Measurements from ENCODE around the gene CEBPZOS. TPM values are rescaled to one million over a fixed set of nuclear protein-coding genes. Genes with fewer than 3 reads are reported as not detected.
"Not testable (repeated sequence)": the region's sequence is repeated elsewhere in the genome, so short reads cannot be mapped to it uniquely, and the experiment has no call there.

The CEBPZOS gene
- total and polyA plus RNA-seq, 2 of the 4 experiments (the other 2 are of a cell fraction), result 16.8 to 31.5 TPM

DNA sequence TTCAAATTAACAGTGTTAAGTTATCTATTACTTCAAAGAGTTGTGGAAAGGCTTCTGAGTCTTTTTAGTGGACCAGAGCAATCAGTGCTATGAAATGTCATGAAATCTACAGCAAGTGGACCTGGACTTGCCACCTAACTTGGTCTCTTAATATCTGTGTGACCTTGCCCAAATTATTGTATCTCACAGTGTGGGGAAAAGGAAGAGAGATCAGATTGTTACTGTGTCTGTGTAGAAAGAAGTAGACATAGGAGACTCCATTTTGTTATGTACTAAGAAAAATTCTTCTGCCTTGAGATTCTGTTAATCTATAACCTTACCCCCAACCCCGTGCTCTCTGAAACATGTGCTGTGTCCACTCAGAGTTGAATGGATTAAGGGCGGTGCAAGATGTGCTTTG, 28.8 kb downstream of the CEBPZOS start:
- BruUV-seq (replicated peaks); H3K4ac ChIP-seq (ENCODE audit: low read depth, low read length); H3K9me3 ChIP-seq (ENCODE audit: control insufficient read depth, insufficient read depth, low read length); H3K27ac ChIP-seq (ENCODE audit: insufficient read depth, low read length); H3K23ac ChIP-seq (ENCODE audit: low read depth, low read length); H2BK5ac ChIP-seq (ENCODE audit: low read depth, low read length, poor library complexity, severe bottlenecking); POLR2A ChIA-PET (ENCODE audit: unreplicated experiment); H2AFZ ChIP-seq (replicated peaks; ENCODE audit: low read length, poor library complexity); H3K4me3 ChIP-seq (ENCODE audit: insufficient read depth, low read depth, low read length); H3K56ac ChIP-seq (ENCODE audit: extremely low read depth, insufficient read depth, low read length); intact Hi-C loops (cut with micrococcal nuclease); H3K27me3 ChIP-seq (ENCODE audit: control insufficient read depth, insufficient read depth, low read length); DNase-seq; H4K20me1 ChIP-seq (ENCODE audit: insufficient read depth, low read length); ATAC-seq (ENCODE audit: low read depth); H4K5ac ChIP-seq (ENCODE audit: low read depth, low read length); H2BK20ac ChIP-seq (ENCODE audit: low read depth, low read length); H2AK9ac ChIP-seq (replicated peaks; ENCODE audit: low read depth, low read length, poor library complexity); H3K9me1 ChIP-seq (ENCODE audit: insufficient read depth, low read length); dilution Hi-C loops (cut with HindIII; ENCODE audit: low sequenced_read_pairs, unreplicated experiment); H3K4me2 ChIP-seq (ENCODE audit: low read depth, low read length); H4K8ac ChIP-seq (ENCODE audit: low read depth in 2 of 2, low read length in 2 of 2); H2AK5ac ChIP-seq (ENCODE audit: low read depth, low read length); CTCF ChIA-PET; H4K91ac ChIP-seq (ENCODE audit: insufficient read depth, low read depth, low read length); H3K18ac ChIP-seq (ENCODE audit: low read depth, low read length); H3K9ac ChIP-seq (ENCODE audit: low read depth, low read length); in situ Hi-C loops (cut with MboI; ENCODE audit: low sequenced_read_pairs); H3K14ac ChIP-seq (replicated peaks; ENCODE audit: low read depth, low read length); H2BK120ac ChIP-seq (ENCODE audit: low read depth, low read length); H3K4me1 ChIP-seq (ENCODE audit: control insufficient read depth, insufficient read depth, low read length); H2BK15ac ChIP-seq (ENCODE audit: low read depth, low read length): not testable (repeated sequence)
- no CpG with 5 or more reads among the region's 2 CpGs for WGBS, 2 experiments (ENCODE audit: extremely low coverage in 2 of 2, insufficient read length in 1 of 2)
- peaks cover 27 to 47% of the 10 kb centered on the region in 2 experiments for H3K79me1 ChIP-seq (ENCODE audit: low read depth in 1 of 2, low read length in 2 of 2)
- H3K36me3 ChIP-seq (ENCODE audit: control insufficient read depth, insufficient read depth, low read length), result peaks cover 24% of the 10 kb centered on the region
